HepG2 (cell line): ENCODE data around the gene MGMT. TPM values are rescaled to one million over a fixed set of nuclear protein-coding genes. Genes with fewer than 3 reads are reported as not detected.

Experiments used
- ATAC-seq: fragments of 200-7000 bp; cut with Tn5 transposase; 3 replicates; pipeline ENCODE4 v1.9.1; 2020; ENCODE audit warnings: mild to moderate bottlenecking, moderate library complexity
- BruUV-seq: library from RNA; stranded (reverse); fragments of 400-500 nt; replicated peaks from 2 replicates; lab custom pipeline; 2021; lab: Mats Ljungman, UMichigan
- CTCF ChIA-PET: fragments of 300-600 bp; formaldehyde crosslinking; extraction: SDS; loops from one replicate; lab custom pipeline; 2021; ENCODE audit warnings: low total read pairs, inconsistent platforms, low intra/inter-chr PET ratio; lab: Yijun Ruan, JAX
- POLR2A ChIA-PET: fragments of 350-600 bp; sonication (Branson Sonifier 250); formaldehyde crosslinking; loops from one replicate; lab custom pipeline; 2020; ENCODE audit warnings: antibody characterized with exemption, inconsistent platforms; lab: Yijun Ruan, JAX
- DNase-seq: peaks from one replicate; pipeline ENCODE4 v3.0.0-alpha.2; 2015; ENCODE audit warnings: low spot score
- FAIRE-seq: peaks from 3 replicates; lab custom pipeline; 2011; peaks lifted over from hg19 to GRCh38; lab: Jason Lieb, UNC
- H2AFZ ChIP-seq: one replicate; pipeline ENCODE4 v1.6.1; 2011; ENCODE audit warnings: low read length, inconsistent platforms
- H3K27ac ChIP-seq: fragments of 300-600 bp; 3 replicates; pipeline ENCODE4 v1.8.0; 2011; ENCODE audit warnings: mixed run types, mild to moderate bottlenecking, mixed read lengths, low read length, inconsistent platforms; ENCODE audit not compliant: insufficient read depth; ENCODE audit errors: extremely low read length
- H3K27me3 ChIP-seq, 2 experiments: fragments of 200-600 bp in 1 of 2; 2 replicates in 1 of 2; 3 replicates in 1 of 2; pipeline versions ENCODE4 v1.6.0 to v1.8.0; 2011; ENCODE audit warnings: low read length in 2 of 2, mild to moderate bottlenecking in 2 of 2, moderate library complexity in 2 of 2, inconsistent platforms in 1 of 2; ENCODE audit not compliant: insufficient read depth in 2 of 2, control insufficient read depth in 1 of 2
- H3K36me3 ChIP-seq, 2 experiments: fragments of 200-600 bp in 1 of 2; replicated peaks in 1 of 2; 2 replicates in 1 of 2; 3 replicates in 1 of 2; pipeline versions ENCODE4 v1.5.1 to v1.8.0; 2011; ENCODE audit warnings: low read length in 2 of 2, inconsistent platforms in 1 of 2; ENCODE audit not compliant: insufficient read depth in 2 of 2, control insufficient read depth in 1 of 2
- H3K4me1 ChIP-seq: 2 replicates; pipeline ENCODE4 v1.5.1; 2012; ENCODE audit warnings: low read length, inconsistent platforms; ENCODE audit not compliant: insufficient read depth
- H3K4me2 ChIP-seq: 2 replicates; pipeline ENCODE4 v1.6.0; 2011; ENCODE audit warnings: low read depth, low read length, inconsistent platforms
- H3K4me3 ChIP-seq, 3 experiments: fragments of 200-600 bp in 1 of 3; sonication (generic), shearing (Covaris generic) in 1 of 3; replicated peaks in 1 of 3; 2 replicates each; pipeline ENCODE4 v1.5.1; 2011 to 2016; ENCODE audit warnings: low read length in 3 of 3, inconsistent platforms in 2 of 3, low read depth in 2 of 3, mild to moderate bottlenecking in 2 of 3, control low read depth in 1 of 3, mixed read lengths in 1 of 3; ENCODE audit not compliant: insufficient read depth in 1 of 3
- H3K79me2 ChIP-seq: one replicate; pipeline ENCODE4 v1.6.1; 2011; ENCODE audit warnings: low read length, inconsistent platforms; ENCODE audit not compliant: insufficient read depth
- H3K9ac ChIP-seq: 2 replicates; pipeline ENCODE4 v1.6.0; 2011; ENCODE audit warnings: mild to moderate bottlenecking, low read depth, low read length, inconsistent platforms; ENCODE audit not compliant: insufficient read depth
- H3K9me3 ChIP-seq: 2 replicates; pipeline ENCODE4 v1.5.1; 2012; ENCODE audit warnings: mild to moderate bottlenecking, low read length
- H4K20me1 ChIP-seq: 2 replicates; pipeline ENCODE4 v1.6.0; 2011; ENCODE audit warnings: inconsistent platforms, mild to moderate bottlenecking, low read length, moderate library complexity; ENCODE audit not compliant: insufficient read depth
- BCL3 ChIP-seq: sonication (generic); formaldehyde crosslinking; IDR thresholded peaks from 2 replicates; pipeline ENCODE4 v1.5.1; 2020; ENCODE audit warnings: mild to moderate bottlenecking, missing genetic modification reagents, moderate library complexity
- MXD4 ChIP-seq: IDR thresholded peaks from 2 replicates; pipeline ENCODE4 v1.6.1; 2016; ENCODE audit warnings: mild to moderate bottlenecking, missing biosample characterization, missing genetic modification reagents
- SOX5 ChIP-seq: IDR thresholded peaks from 2 replicates; pipeline ENCODE4 v1.6.1; 2016; ENCODE audit warnings: borderline replicate concordance
- ZMYM3 ChIP-seq: sonication (generic); formaldehyde crosslinking; IDR thresholded peaks from 2 replicates; pipeline ENCODE4 v1.5.1; 2020; ENCODE audit warnings: mild to moderate bottlenecking, missing genetic modification reagents
- ZNF264 ChIP-seq: sonication (generic); formaldehyde crosslinking; IDR thresholded peaks from 2 replicates; pipeline ENCODE4 v1.4.0; 2020; ENCODE audit warnings: missing genetic modification reagents
- ZNF672 ChIP-seq: sonication (generic); formaldehyde crosslinking; IDR thresholded peaks from 2 replicates; pipeline ENCODE4 v1.8.1; 2022; ENCODE audit warnings: missing genetic modification reagents
- ZNF883 ChIP-seq: sonication (generic); formaldehyde crosslinking; IDR thresholded peaks from 2 replicates; pipeline ENCODE4 v1.5.1; 2020; ENCODE audit warnings: mild to moderate bottlenecking, missing genetic modification reagents; ENCODE audit errors: not compliant biosample characterization
- WGBS: methylation state at CpG from one replicate; pipeline ENCODE4 v1.1.6; 2017; ENCODE audit warnings: low lambda C conversion rate; 5-methylcytosine and 5-hydroxymethylcytosine counted together
- in situ Hi-C: cut with HindIII; loops from 2 replicates; pipeline ENCODE4 v1.10.0; 2017; ENCODE audit warnings: low pct_unique_long_range_greater_than_20kb; ENCODE audit not compliant: extremely low pct_ligation_motif_present
- intact Hi-C: fragments of 100-400 bp; cut with micrococcal nuclease; formaldehyde crosslinking; loops from one replicate; pipeline ENCODE4 v1.10.0; 2022; ENCODE audit not compliant: unreplicated experiment
- polyA plus RNA-seq, 8 experiments: library from polyadenylated mRNA; depleted of rRNA in 3 of 8; stranded (reverse) in 7 of 8; unstranded in 1 of 8; fragments of >200 nt; fragmentation: Illumina TruSeq in 4 of 8; extraction: Trizol in 4 of 8; gene quantifications; 2 replicates each; pipeline versions ENCODE4 v1.2.1 to v1.2.3, GENCODE V29; 2011 to 2016; ENCODE audit warnings: low read depth in 4 of 8, missing spikeins in 1 of 8, mixed read lengths in 1 of 8; ENCODE audit not compliant: insufficient read depth in 1 of 8
- total RNA-seq, 5 experiments: library from RNA; depleted of rRNA; stranded (reverse); fragments of >200 nt; fragmentation: Illumina TruSeq; extraction: Trizol; gene quantifications; 2 replicates each; pipeline ENCODE4 v1.2.3, GENCODE V29; 2016; ENCODE audit warnings: low read depth in 1 of 5
- TF ChIP-seq, protein P1 (sequence below): sonication (generic); formaldehyde crosslinking; IDR thresholded peaks from 2 replicates; pipeline ENCODE4 v1.5.0; 2020; ENCODE audit warnings: mild to moderate bottlenecking, missing genetic modification reagents, borderline replicate concordance

MGMT gene
- total and polyA plus RNA-seq, 2 of the 13 experiments (the other 11 are each of a cell fraction or from before 2014, with no cell fraction given), result 12.0 to 19.5 TPM

DNA sequence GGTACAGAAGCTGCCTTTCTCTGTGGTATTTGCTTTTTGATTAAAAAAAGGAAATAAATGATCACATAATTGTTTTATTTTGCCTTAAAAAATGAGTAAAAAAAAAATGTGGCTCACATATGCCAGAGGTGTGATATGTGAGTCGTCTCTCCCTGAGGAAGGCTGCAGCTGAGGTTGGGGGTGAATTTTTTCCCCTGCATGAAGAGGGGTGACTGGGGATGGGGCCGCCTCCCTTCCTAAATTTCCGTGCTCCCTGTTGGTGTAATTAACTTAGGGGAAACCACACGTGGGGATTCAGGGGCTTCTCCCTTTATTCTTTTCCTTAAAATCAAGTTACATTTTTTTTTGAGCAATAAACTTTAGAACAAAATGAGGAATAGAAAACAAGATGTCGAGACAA lies 35.4 kb downstream of the MGMT start:
- ChIA-PET POLR2A (interaction anchor here (0.6 kb wide), 1 partner anchor 13 kb away, joined by 4 read pairs; no protein-coding TSS in a partner anchor), CTCF (no interaction called here)
- in situ Hi-C loops (no loop called here), intact Hi-C loops (no loop called here)
- H3K9me3 ChIP-seq, result peaks cover 29% of the 10 kb centered on the region
- no peak for TF ChIP-seq BCL3
- no peak for TF ChIP-seq ZNF264
- TF ChIP-seq ZMYM3 (CRISPR knock-in tag), result no peak
- no peak for TF ChIP-seq ZNF672
- TF ChIP-seq SOX5, result no peak
- no peak for TF ChIP-seq ZNF883 (CRISPR knock-in tag)
- TF ChIP-seq, protein P1, sequence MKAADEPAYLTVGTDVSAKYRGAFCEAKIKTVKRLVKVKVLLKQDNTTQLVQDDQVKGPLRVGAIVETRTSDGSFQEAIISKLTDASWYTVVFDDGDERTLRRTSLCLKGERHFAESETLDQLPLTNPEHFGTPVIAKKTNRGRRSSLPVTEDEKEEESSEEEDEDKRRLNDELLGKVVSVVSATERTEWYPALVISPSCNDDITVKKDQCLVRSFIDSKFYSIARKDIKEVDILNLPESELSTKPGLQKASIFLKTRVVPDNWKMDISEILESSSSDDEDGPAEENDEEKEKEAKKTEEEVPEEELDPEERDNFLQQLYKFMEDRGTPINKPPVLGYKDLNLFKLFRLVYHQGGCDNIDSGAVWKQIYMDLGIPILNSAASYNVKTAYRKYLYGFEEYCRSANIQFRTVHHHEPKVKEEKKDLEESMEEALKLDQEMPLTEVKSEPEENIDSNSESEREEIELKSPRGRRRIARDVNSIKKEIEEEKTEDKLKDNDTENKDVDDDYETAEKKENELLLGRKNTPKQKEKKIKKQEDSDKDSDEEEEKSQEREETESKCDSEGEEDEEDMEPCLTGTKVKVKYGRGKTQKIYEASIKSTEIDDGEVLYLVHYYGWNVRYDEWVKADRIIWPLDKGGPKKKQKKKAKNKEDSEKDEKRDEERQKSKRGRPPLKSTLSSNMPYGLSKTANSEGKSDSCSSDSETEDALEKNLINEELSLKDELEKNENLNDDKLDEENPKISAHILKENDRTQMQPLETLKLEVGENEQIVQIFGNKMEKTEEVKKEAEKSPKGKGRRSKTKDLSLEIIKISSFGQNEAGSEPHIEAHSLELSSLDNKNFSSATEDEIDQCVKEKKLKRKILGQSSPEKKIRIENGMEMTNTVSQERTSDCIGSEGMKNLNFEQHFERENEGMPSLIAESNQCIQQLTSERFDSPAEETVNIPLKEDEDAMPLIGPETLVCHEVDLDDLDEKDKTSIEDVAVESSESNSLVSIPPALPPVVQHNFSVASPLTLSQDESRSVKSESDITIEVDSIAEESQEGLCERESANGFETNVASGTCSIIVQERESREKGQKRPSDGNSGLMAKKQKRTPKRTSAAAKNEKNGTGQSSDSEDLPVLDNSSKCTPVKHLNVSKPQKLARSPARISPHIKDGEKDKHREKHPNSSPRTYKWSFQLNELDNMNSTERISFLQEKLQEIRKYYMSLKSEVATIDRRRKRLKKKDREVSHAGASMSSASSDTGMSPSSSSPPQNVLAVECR (CRISPR knock-in tag), result no peak
- TF ChIP-seq MXD4 (CRISPR knock-in tag), result no peak
- BruUV-seq, result no TSS peak
- DNase-seq (no peak), FAIRE-seq (no peak), ATAC-seq (no peak)
- H2AFZ ChIP-seq, result no peak overlapping the region
- 81% methylated on average over 5 of the region's 5 CpGs for WGBS
- H3K4me3 ChIP-seq, result no peak overlapping the region
- no peaks in the 10 kb centered on the region for H4K20me1 ChIP-seq
- H3K4me1 ChIP-seq, result peaks cover 21% of the 10 kb centered on the region
- no peak overlapping the region for H3K4me2 ChIP-seq
- H3K27ac ChIP-seq, result no peak overlapping the region
- H3K9ac ChIP-seq, result no peak overlapping the region
- no peaks in the 10 kb centered on the region for H3K36me3 ChIP-seq
- no peaks in the 10 kb centered on the region for H3K27me3 ChIP-seq
- H3K79me2 ChIP-seq, result peaks cover 21% of the 10 kb centered on the region
